HepG2 (cell line): ENCODE results near the gene APOA1. TPM values are rescaled to one million over a fixed set of nuclear protein-coding genes. Genes with fewer than 3 reads are reported as not detected.

ENCODE experiments used
- ATF7-NPFF ChIP-seq: sonication (generic); formaldehyde crosslinking; IDR thresholded peaks from 2 replicates; pipeline ENCODE4 v1.8.1; 2023; ENCODE audit warnings: mild to moderate bottlenecking, low read depth, missing genetic modification reagents, moderate library complexity
- CERS6 ChIP-seq: sonication (generic); formaldehyde crosslinking; IDR thresholded peaks from 2 replicates; pipeline ENCODE4 v1.5.0; 2020; ENCODE audit warnings: missing genetic modification reagents
- EHMT2 ChIP-seq: fragments of 200-600 bp; sonication (generic); IDR thresholded peaks from 2 replicates; pipeline ENCODE4 v1.7.0; 2017; ENCODE audit warnings: antibody characterized with exemption, low read depth, low read length, borderline replicate concordance
- GPBP1L1 ChIP-seq: sonication (generic); formaldehyde crosslinking; IDR thresholded peaks from 2 replicates; pipeline ENCODE4 v1.5.0; 2020; ENCODE audit warnings: mild to moderate bottlenecking, missing genetic modification reagents
- GRHL1 ChIP-seq: sonication (generic); formaldehyde crosslinking; conservative IDR thresholded peaks from 2 replicates; pipeline ENCODE4 v1.8.0; 2022; ENCODE audit warnings: missing genetic modification reagents
- MED13 ChIP-seq: sonication (generic); formaldehyde crosslinking; IDR thresholded peaks from 2 replicates; pipeline ENCODE4 v1.5.0; 2020; ENCODE audit warnings: missing genetic modification reagents
- PATZ1 ChIP-seq: sonication (generic); formaldehyde crosslinking; IDR thresholded peaks from 2 replicates; pipeline ENCODE4 v1.4.0; 2020; ENCODE audit warnings: missing genetic modification reagents
- PRPF4 ChIP-seq: fragments of 200-400 bp; formaldehyde crosslinking; IDR thresholded peaks from 2 replicates; pipeline ENCODE4 v1.6.1; 2016; ENCODE audit warnings: low read length, low read depth; ENCODE audit not compliant: poor library complexity, severe bottlenecking
- SP1 ChIP-seq, 2 experiments: fragments of 450-650 bp in 1 of 2; sonication (generic) in 1 of 2; formaldehyde crosslinking in 1 of 2; IDR thresholded peaks; 2 replicates each; pipeline versions ENCODE4 v1.4.0 to v1.6.1; 2016 to 2020; ENCODE audit warnings: missing genetic modification reagents in 1 of 2
- SPEN ChIP-seq: sonication (generic); formaldehyde crosslinking; IDR thresholded peaks from 2 replicates; pipeline ENCODE4 v1.5.1; 2020; ENCODE audit warnings: low read depth, mild to moderate bottlenecking, missing genetic modification reagents
- TSC22D2 ChIP-seq: sonication (generic); formaldehyde crosslinking; IDR thresholded peaks from 2 replicates; pipeline ENCODE4 v1.5.1; 2020; ENCODE audit warnings: missing genetic modification reagents, mild to moderate bottlenecking, borderline replicate concordance
- ZC3H13 ChIP-seq: sonication (generic); formaldehyde crosslinking; IDR thresholded peaks from 2 replicates; pipeline ENCODE4 v1.8.1; 2023; ENCODE audit warnings: mild to moderate bottlenecking, missing genetic modification reagents, moderate library complexity
- ZNF337 ChIP-seq: sonication (generic); formaldehyde crosslinking; IDR thresholded peaks from 2 replicates; pipeline ENCODE4 v1.5.1; 2020; ENCODE audit warnings: missing genetic modification reagents, low read depth, mild to moderate bottlenecking, borderline replicate concordance
- ZNF501 ChIP-seq: sonication (generic); formaldehyde crosslinking; IDR thresholded peaks from 2 replicates; pipeline ENCODE4 v1.5.1; 2020; ENCODE audit warnings: mild to moderate bottlenecking, moderate library complexity, missing genetic modification reagents
- ZNF503 ChIP-seq: sonication (generic); formaldehyde crosslinking; IDR thresholded peaks from 2 replicates; pipeline ENCODE4 v1.4.0; 2020; ENCODE audit warnings: missing genetic modification reagents
- ZNF768 ChIP-seq: sonication (generic); formaldehyde crosslinking; IDR thresholded peaks from 2 replicates; pipeline ENCODE4 v1.4.0; 2020; ENCODE audit warnings: missing genetic modification reagents
- ZNF878 ChIP-seq: sonication (generic); formaldehyde crosslinking; IDR thresholded peaks from 2 replicates; pipeline ENCODE4 v1.8.1; 2023; ENCODE audit warnings: mild to moderate bottlenecking, missing genetic modification reagents, moderate library complexity
- polyA plus RNA-seq, 8 experiments: library from polyadenylated mRNA; depleted of rRNA in 3 of 8; stranded (reverse) in 7 of 8; unstranded in 1 of 8; fragments of >200 nt; fragmentation: Illumina TruSeq in 4 of 8; extraction: Trizol in 4 of 8; gene quantifications; 2 replicates each; pipeline versions ENCODE4 v1.2.1 to v1.2.3, GENCODE V29; 2011 to 2016; ENCODE audit warnings: low read depth in 4 of 8, missing spikeins in 1 of 8, mixed read lengths in 1 of 8; ENCODE audit not compliant: insufficient read depth in 1 of 8
- total RNA-seq, 5 experiments: library from RNA; depleted of rRNA; stranded (reverse); fragments of >200 nt; fragmentation: Illumina TruSeq; extraction: Trizol; gene quantifications; 2 replicates each; pipeline ENCODE4 v1.2.3, GENCODE V29; 2016; ENCODE audit warnings: low read depth in 1 of 5

APOA1 gene
- total and polyA plus RNA-seq, 2 of the 13 experiments (the other 11 are each of a cell fraction or from before 2014, with no cell fraction given) = 1,973 to 5,485 TPM

- peak; percentile 100 for TF ChIP-seq PATZ1 (CRISPR knock-in tag)
- TF ChIP-seq EHMT2 = no peak
- 0 out of 2 replicates have a peak, but pooled peaks have one; percentile 32 for TF ChIP-seq ZNF768 (CRISPR knock-in tag)
- 0 out of 2 replicates have a peak, but pooled peaks have one; percentile 18 for TF ChIP-seq TSC22D2 (CRISPR knock-in tag)
- 0 out of 2 replicates have a peak, but pooled peaks have one; percentile 58 for TF ChIP-seq ZNF501 (CRISPR knock-in tag)
- peak; percentile 82 for TF ChIP-seq SPEN (CRISPR knock-in tag)
- no peak for TF ChIP-seq ZNF337 (CRISPR knock-in tag)
- TF ChIP-seq ATF7-NPFF (CRISPR knock-in tag) = no peak
- no peak for TF ChIP-seq GPBP1L1 (CRISPR knock-in tag)
- TF ChIP-seq SP1 (IDR thresholded peaks at IDR 0.05) = no peak
- peak; percentile 58 for TF ChIP-seq SP1 (CRISPR knock-in tag; IDR thresholded peaks at IDR 0.05)
- TF ChIP-seq GRHL1 (CRISPR knock-in tag) = no peak
- TF ChIP-seq ZNF503 (CRISPR knock-in tag) = peak; percentile 86; the same call in 1 of the 2 replicates
- 0 out of 2 replicates have a peak, but pooled peaks have one; percentile 73 for TF ChIP-seq ZNF878 (CRISPR knock-in tag)
- TF ChIP-seq CERS6 = no peak
- TF ChIP-seq MED13 (CRISPR knock-in tag) = peak; percentile 92
- peak; percentile 42; the same call in 1 of the 2 replicates for TF ChIP-seq ZC3H13
- peak; percentile 79 for TF ChIP-seq PRPF4
Measured at GRCh38 chr11:116828632-116829524, 8.5 kb downstream of the APOA1 start (continued).
